HepG2 (cell line): ENCODE measurements around the gene DNAJB11.

Experiments
- CENPBD1 ChIP-seq: sonication (generic); formaldehyde crosslinking; IDR thresholded peaks from 2 replicates; pipeline ENCODE4 v1.8.0; 2022; ENCODE audit warnings: missing genetic modification reagents, low read depth, mild to moderate bottlenecking, borderline replicate concordance
- HDAC6 ChIP-seq: fragments of 200-600 bp; sonication (generic); IDR thresholded peaks from 2 replicates; pipeline ENCODE4 v1.7.0; 2017; ENCODE audit warnings: mild to moderate bottlenecking, antibody characterized with exemption, low read length, low read depth
- JUN ChIP-seq: sonication (generic); formaldehyde crosslinking; IDR thresholded peaks from 2 replicates; pipeline ENCODE4 v1.4.0; 2020; ENCODE audit warnings: mild to moderate bottlenecking, missing genetic modification reagents
- POLR2A ChIP-seq, 2 experiments: IDR thresholded peaks; 2 replicates each; pipeline ENCODE4 v1.6.1; 2011; ENCODE audit warnings: low read depth in 2 of 2, low read length in 2 of 2, mild to moderate bottlenecking in 1 of 2, moderate library complexity in 1 of 2; ENCODE audit not compliant: insufficient read depth in 1 of 2
- RBFOX2 ChIP-seq: fragments of 200-400 bp; formaldehyde crosslinking; IDR thresholded peaks from 2 replicates; pipeline ENCODE4 v1.6.1; 2017; ENCODE audit warnings: low read depth, mild to moderate bottlenecking, low read length
- SRSF9 ChIP-seq: fragments of 200-400 bp; formaldehyde crosslinking; IDR thresholded peaks from 2 replicates; pipeline ENCODE4 v1.6.1; 2018; ENCODE audit warnings: borderline replicate concordance, mild to moderate bottlenecking, low read depth, low read length; ENCODE audit not compliant: insufficient read depth, poor library complexity, severe bottlenecking
- THAP7 ChIP-seq: sonication (generic); formaldehyde crosslinking; IDR thresholded peaks from 2 replicates; pipeline ENCODE4 v1.8.1; 2023; ENCODE audit warnings: mild to moderate bottlenecking, missing genetic modification reagents

- TF ChIP-seq CENPBD1 (CRISPR knock-in tag) (no peak), HDAC6 (no peak), JUN (no peak), SRSF9 (no peak), POLR2A (IDR thresholded peaks at IDR 0.05; ENCODE audit: insufficient read depth in 1 of 2, low read depth in 2 of 2, low read length in 2 of 2) (no peak), RBFOX2 (no peak), THAP7 (CRISPR knock-in tag) (no peak)
Measured at GRCh38 chr3:186530415-186530814, 40.1 kb upstream of the DNAJB11 start.
